OCI-LY1 (cell line): Measurements from ENCODE around the gene FOXK1.

Experiments
- CTCF ChIP-seq: fragments of 200-600 bp; sonication (generic), shearing (Covaris generic); IDR thresholded peaks from 2 replicates; pipeline ENCODE4 v1.5.1; 2017; ENCODE audit warnings: mild to moderate bottlenecking, antibody characterized with exemption, low read length, moderate library complexity, mixed read lengths
- EZH2 ChIP-seq: fragments of 200-600 bp; sonication (generic), shearing (Covaris generic); IDR thresholded peaks from 2 replicates; pipeline ENCODE4 v1.8.0; 2017; ENCODE audit warnings: borderline replicate concordance, mixed run types, mild to moderate bottlenecking, antibody characterized with exemption, low read length, moderate library complexity, mixed read lengths

DNA sequence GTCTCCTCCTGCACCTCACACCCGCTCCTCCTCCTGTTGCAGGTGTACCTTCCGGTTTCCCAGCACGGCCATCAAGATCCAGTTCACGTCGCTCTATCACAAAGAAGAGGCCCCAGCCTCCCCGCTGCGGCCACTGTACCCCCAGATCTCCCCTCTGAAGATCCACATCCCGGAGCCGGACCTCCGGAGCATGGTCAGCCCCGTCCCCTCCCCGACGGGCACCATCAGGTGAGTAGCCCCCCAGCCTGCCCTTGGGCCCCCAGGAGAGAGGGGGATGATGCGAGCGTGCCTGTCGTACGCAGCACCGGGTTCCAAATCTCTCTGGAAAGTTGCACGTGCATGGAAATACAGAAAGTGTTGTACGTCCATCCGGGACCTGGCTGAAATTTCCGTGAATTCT is 58.7 kb downstream of the FOXK1 start:
- TF ChIP-seq CTCF (no peak), EZH2 (no peak)
